Stimulated activated CD8-positive, alpha-beta memory T cell treated with anti-CD3 and anti-CD28 coated beads, Interleukin-7, amount 100 ng/mL, for 4 hours (primary cell): Measurements from ENCODE around the gene GPS1.

Experiments
- DNase-seq, 2 donors: peaks; one replicate each; pipeline ENCODE4 v3.0.0-alpha.2; 2020; ENCODE audit warnings: low read depth in 2 of 2

GPS1 gene

GRCh38 chr17:82051776-82052637 lies at the start of gene GPS1, which contains the start of gene RFNG:
Gene GPS1 (plus strand): TSS chr17:82051898. CDS start chr17:82051932, 34 bp downstream.
Gene RFNG (minus strand): TSS chr17:82051811. CDS start chr17:82051766, 45 bp downstream.
- DNase-seq, result peak; percentile 53 to 81

- no peak for DNase-seq
Observed at GRCh38 chr17:82003411-82004381, 48.0 kb upstream of the GPS1 start.

DNA sequence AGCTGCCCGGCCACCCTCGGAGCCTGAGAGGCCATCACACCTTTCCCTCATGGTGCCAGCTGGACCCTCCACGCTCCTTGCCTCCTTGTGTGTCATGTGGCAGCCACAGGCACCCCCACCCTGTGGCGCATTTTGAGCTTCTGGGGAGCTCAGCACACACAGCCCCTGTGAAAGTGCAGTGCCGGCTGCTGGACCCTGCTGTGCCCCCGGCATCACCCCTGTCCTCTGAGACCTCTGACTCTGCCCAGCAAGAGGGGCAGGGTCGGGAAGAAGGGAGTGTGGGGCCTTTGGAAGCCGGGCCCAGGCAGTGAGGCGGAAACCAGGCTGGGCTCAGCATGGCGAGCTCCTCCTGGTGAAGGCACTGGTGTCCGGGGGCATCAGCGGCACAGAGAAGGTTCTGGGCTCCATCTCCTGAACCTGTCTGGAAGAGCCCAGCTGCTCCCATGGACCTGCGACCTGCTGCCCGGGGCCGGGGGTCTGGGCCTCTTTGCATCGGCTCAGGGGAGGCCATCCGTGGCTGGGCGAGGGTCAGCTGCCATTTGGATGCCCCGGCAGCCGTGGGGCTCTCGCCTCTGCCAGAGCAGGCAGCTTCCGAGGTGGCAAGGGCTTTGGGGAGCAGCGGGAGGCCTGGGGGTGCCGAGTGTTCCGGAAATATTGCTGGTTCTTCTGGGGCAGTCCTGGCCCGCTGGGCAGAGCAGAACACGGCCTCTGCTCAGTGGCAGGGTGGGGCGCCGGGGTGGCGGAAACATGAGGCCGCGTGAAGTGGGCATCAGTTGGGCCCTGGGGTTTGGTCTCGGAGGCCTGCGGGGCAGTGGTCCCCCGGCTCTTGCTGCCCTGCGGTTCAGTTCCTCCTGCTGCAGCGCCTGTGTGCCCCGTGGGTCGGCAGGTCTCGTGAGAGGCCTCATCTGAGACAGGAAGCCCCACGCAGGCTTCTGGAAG lies 46.9 kb upstream of the GPS1 start:
- no peak for DNase-seq

DNA sequence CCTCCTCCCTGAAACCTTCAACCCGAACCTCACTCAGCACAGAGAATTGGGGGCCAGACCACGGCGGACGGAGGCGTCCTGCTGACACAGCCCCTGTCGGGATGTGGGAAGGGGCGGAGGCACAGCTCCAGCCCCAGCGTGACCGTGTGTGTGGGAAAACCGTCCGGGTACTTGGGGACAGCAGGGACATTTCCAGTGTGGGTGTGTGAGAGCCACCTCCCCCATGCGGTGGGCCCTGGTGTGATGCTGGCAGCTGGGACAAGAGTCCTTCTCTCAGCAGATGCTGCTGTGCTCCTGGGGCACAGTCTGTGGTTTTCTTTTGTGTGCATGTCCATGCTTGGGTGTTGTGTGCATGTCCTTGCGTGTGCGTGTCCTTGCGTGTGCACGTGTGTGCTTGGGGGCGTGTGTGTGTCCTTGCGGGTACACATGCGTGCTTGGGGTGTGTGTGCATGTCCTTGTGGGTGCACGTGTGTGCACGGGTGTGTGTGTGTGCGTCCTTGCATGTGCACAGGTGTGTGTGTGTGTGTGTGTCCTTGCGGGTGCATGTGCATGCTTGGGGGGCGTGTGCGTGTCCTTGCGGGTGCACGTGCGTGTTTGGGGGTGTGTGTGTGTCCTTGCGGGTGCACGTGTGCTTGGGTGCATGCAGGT lies 45.9 kb upstream of the GPS1 start:
- DNase-seq, result no peak

DNA sequence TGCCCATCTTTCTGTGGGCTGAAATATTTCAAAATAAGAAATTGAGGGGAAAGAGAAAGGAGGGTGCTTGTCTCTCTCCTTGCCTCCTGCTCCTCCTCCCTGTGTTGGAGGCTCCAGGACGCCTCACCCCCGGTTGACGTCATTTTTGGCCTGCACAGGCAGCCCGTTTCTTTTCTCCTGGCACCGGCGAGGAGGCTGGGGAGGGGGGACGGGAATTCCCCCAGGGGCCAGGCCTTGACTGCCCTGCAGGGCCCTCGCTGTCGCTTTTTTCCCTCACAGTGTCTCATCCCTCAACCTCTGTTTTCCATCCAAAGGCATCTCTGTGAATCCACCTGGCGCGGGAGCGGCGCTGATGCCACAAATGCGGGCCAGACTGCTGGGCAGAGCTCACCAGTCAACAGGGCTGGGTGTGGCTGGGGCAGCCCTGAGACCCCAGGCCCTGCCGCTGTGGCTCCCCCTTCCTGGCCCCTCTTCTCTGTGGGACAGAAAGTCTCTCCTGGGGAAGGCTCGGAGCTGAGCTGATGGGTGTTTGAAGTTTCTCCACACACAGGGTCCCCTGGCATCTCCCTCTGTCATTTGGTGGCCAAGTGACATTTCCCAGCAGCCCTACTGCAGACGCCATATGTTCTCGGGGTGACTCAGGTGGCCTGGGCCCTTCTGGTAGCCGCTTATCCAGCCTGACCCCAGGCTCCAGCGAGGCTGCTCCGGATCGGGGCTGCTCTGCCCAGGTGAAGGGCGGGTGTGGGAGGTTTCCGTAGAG lies 45.0 kb upstream of the GPS1 start:
- DNase-seq, result no peak

GRCh38 chr17:82007228-82007494 lies 44.5 kb upstream of the GPS1 start:
- DNase-seq, result no peak

- DNase-seq, result no peak
Observed at GRCh38 chr17:82007495-82008257, 44.0 kb upstream of the GPS1 start.

DNA sequence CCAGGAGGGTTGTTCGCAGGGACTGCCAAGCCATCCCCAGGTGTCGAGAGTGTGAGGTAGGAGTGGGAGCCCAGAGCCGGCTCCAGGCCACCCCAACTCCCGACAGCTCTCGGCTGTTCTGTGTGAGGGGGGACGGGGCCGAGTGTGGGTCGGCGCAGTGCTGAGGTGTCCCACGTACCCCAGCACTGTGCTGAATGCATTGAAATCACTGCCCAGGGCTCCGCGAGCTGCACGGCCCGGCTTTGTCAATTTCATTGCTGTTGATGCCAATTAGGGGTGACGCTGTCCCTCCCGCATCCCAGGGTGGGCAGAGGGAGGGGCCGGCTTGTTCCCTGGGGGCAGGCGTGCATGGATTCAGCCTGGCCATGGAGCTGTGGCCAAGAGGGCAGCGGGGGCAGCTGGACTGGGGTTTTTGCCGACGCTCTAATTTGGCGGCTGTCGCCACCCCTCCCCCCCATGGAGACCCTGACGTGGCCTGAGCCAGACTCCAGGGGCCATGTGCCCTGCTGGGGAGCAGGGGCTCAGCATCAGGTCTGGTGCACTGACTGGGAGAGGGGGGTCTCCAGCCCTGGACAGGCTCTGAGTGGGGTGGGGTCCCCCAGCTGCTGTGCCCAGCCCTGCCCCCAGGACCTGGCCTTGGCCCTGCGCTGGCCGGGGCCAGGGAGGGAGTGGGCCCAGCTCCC lies 43.3 kb upstream of the GPS1 start:
- DNase-seq, result no peak

GRCh38 chr17:82008941-82009405 lies 42.7 kb upstream of the GPS1 start:
- no peak for DNase-seq

- DNase-seq, result no peak
Observed at GRCh38 chr17:82009413-82009812, 42.3 kb upstream of the GPS1 start.

DNA sequence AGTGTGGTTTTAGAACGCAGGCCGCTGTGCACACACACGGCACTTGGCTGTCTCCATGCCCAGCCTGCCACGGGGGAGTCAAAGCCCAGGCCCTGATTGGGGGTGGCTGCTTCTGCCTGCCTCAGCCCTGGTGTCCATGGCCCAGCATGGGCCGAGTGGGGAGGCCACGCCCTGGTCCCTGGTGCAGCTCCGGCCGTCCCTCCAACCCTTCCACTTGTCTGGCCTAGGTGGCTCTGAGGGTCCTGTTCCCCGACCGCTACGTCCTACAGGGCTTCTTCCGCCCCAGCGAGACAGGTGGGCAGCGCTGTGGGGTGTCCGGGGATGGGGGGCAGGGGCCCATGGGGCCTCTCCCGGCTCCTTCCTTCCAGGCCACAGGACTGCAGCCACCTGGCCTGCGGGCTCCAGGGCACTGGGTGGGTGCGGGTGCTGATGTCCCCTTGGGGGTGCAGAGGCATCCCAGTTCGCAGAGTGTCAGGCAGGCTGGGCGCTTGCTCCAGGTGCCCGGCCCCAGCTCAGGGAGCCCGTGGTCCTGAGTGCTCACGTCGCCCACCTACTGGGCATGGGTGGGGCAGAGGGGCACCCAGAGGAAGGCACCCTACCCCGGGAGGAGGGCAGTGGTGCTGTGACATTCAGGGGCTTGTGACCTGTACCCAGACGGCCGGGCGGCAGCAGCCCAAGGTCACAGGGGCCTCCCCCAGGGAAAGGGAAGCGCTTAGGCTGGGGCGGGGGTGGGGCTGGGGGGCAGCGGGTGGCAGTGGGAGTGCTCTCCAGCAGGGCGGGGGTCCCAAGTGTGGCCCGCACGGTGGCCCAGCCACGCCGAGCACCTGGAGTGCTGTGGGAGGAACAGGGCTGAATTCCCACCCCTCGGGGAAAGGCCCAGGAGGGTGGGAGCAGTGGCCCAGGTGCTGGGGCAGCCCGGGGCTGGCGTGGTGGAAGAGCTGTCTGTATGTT lies 40.8 kb upstream of the GPS1 start:
- no peak for DNase-seq

GRCh38 chr17:82011617-82012187 lies 40.0 kb upstream of the GPS1 start:
- no peak for DNase-seq

DNA sequence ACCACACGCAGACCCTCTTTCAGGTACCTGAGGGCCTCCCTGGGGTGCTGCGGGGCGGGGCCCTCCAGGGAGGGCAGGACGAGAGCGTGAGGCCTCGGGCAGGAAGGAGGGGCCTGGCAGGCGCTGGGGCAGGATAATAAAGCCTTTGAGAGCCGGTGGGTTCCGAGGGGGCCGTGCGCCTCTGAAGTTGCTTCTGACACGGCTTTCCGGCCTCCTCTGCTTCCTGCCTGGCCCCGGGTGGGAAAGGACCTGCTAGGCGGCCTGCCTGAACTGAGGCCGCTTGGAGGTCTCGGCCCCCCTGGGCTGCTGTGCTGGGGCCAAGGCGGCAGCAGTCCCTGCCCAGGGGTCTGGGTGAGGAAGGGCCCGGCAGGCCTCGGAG lies 39.4 kb upstream of the GPS1 start:
- no peak for DNase-seq

DNA sequence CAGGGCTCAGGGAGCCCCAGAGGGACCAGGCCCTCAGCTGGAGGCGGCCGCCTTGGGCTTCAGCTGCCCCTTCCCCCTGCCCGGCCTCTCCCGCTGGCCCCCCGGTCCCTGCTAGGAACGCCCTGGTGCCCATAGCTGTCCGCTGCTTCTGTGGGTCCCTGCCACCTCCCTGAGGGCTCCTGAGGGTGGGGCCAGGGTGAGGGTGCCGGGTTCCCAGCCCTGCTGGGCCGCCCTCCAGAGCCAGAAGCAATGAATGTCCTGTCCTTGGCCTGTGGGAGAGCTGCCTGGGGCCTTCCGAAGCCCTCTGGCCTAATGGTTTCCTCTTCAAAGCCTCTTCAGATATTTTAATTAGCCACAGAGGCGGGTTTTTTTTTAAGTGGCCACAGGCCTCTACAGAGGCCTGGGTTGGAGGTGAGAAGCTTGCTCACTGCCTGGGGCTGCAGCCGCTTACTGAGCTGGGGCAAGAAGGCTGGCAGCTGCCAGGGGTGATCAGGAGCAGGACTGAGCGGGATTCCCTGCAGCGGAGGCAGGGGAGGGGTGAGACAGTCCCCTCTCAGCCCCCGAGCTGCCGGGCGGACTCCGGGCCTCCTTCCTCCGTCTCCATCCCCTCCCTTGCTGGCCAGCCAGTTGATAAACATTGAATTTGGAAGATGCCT lies 38.9 kb upstream of the GPS1 start:
- no peak for DNase-seq

- no peak for DNase-seq
Observed at GRCh38 chr17:82013341-82013740, 38.4 kb upstream of the GPS1 start.

- DNase-seq, result no peak
Observed at GRCh38 chr17:82013772-82014321, 37.9 kb upstream of the GPS1 start.

DNA sequence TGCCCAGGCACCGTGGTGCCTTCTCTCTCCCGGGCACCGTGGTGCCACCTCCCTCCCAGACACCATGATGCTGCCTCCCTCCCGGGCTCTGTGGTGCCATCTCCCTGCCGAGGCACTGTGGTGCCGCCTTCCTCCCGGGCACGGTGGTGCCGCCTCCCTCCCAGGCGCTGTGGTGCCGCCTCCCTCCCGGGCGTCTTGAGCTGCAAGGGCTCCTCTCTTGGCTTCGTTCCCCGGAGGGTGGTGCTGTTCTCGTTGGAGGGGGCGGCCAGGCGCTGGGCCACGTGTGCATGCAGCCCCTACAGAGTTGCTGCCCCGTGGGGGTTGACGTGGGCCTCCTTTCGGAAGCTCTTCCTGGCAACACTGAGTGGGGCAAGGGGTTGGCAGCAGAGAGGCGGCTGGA lies 37.3 kb upstream of the GPS1 start:
- DNase-seq, result no peak
